Activated CD8-positive, alpha-beta memory T cell treated with anti-CD3 and anti-CD28 coated beads, Interleukin-2, amount 10 ng/mL, durations not matched to agents 7 days and 5 days (primary cell): ENCODE data around the gene STRC. TPM values are rescaled to one million over a fixed set of nuclear protein-coding genes. Genes with fewer than 3 reads are reported as not detected.
"Not testable (repeated sequence)": the region's sequence is repeated elsewhere in the genome, so short reads cannot be mapped to it uniquely, and the experiment has no call there.

Experiments
- ATAC-seq: fragments of 150-1000 bp; cut with Tn5 transposase; one replicate; pipeline ENCODE4 v1.10.0; 2021; ENCODE audit warnings: moderate library complexity
- CTCF ChIA-PET: fragments of 350-600 bp; sonication (Branson Sonifier 250); formaldehyde crosslinking; loops from one replicate; lab custom pipeline; 2021; ENCODE audit warnings: antibody characterized with exemption; lab: Charles Lee
- DNase-seq: peaks from one replicate; pipeline ENCODE4 v3.0.0-alpha.2; 2020
- H3K27ac Mint-ChIP-seq: one replicate; pipeline ENCODE4 v1.8.0; 2021; ENCODE audit warnings: mild to moderate bottlenecking, mixed read lengths
- H3K27me3 Mint-ChIP-seq: one replicate; pipeline ENCODE4 v1.8.0; 2021; ENCODE audit warnings: mixed read lengths
- H3K36me3 Mint-ChIP-seq: one replicate; pipeline ENCODE4 v1.8.0; 2021; ENCODE audit warnings: mild to moderate bottlenecking, mixed read lengths
- H3K4me1 Mint-ChIP-seq: one replicate; pipeline ENCODE4 v1.8.0; 2021; ENCODE audit warnings: mixed read lengths
- H3K4me3 Mint-ChIP-seq: one replicate; pipeline ENCODE4 v1.8.0; 2021; ENCODE audit warnings: mild to moderate bottlenecking, moderate library complexity, mixed read lengths
- H3K9me3 Mint-ChIP-seq: one replicate; pipeline ENCODE4 v1.8.0; 2022; ENCODE audit warnings: low read depth, mixed read lengths
- total RNA-seq, 2 experiments: library from RNA; stranded (reverse); gene quantifications; one replicate each; pipeline ENCODE4 v1.2.3, GENCODE V29; 2021

The STRC gene
- 1 to 10 TPM in 1 of 2 experiments, under 1 TPM in 1; 0.70 to 1.1 TPM for total RNA-seq

- ATAC-seq, H3K9me3 Mint-ChIP-seq, H3K27ac Mint-ChIP-seq: not testable (repeated sequence)
These were observed at the start of gene STRC for GRCh38 chr15:43618700-43619099. Gene STRC, minus strand, starts transcription at chr15:43618800. Its CDS starts 78 bp downstream, at chr15:43618722.

GRCh38 chr15:43666177-43666576 is 47.6 kb upstream of the STRC start:
- H3K4me1 Mint-ChIP-seq, ATAC-seq, DNase-seq, H3K27me3 Mint-ChIP-seq, CTCF ChIA-PET, H3K9me3 Mint-ChIP-seq, H3K36me3 Mint-ChIP-seq, H3K4me3 Mint-ChIP-seq, H3K27ac Mint-ChIP-seq: not testable (repeated sequence)

More at GRCh38 chr15:43618700-43619099, at the start of gene STRC:
- CTCF ChIA-PET, H3K36me3 Mint-ChIP-seq, H3K27me3 Mint-ChIP-seq, DNase-seq, H3K4me3 Mint-ChIP-seq, H3K4me1 Mint-ChIP-seq: not testable (repeated sequence)

- H3K36me3 Mint-ChIP-seq, H3K27me3 Mint-ChIP-seq, CTCF ChIA-PET, H3K4me1 Mint-ChIP-seq, H3K27ac Mint-ChIP-seq, H3K9me3 Mint-ChIP-seq, DNase-seq, ATAC-seq, H3K4me3 Mint-ChIP-seq: not testable (repeated sequence)
These were observed 44.7 kb upstream of the STRC start for GRCh38 chr15:43663333-43663732.

GRCh38 chr15:43662293-43662692 is 43.7 kb upstream of the STRC start:
- H3K9me3 Mint-ChIP-seq, DNase-seq, ATAC-seq, H3K27me3 Mint-ChIP-seq, H3K36me3 Mint-ChIP-seq, H3K4me3 Mint-ChIP-seq, H3K27ac Mint-ChIP-seq, H3K4me1 Mint-ChIP-seq, CTCF ChIA-PET: not testable (repeated sequence)

- H3K36me3 Mint-ChIP-seq, CTCF ChIA-PET, H3K4me1 Mint-ChIP-seq: not testable (repeated sequence)
These were observed 41.1 kb upstream of the STRC start for GRCh38 chr15:43659727-43660126.

GRCh38 chr15:43649430-43649926 is 30.9 kb upstream of the STRC start:
- H3K27ac Mint-ChIP-seq, ATAC-seq, H3K4me3 Mint-ChIP-seq, H3K4me1 Mint-ChIP-seq, H3K36me3 Mint-ChIP-seq, H3K9me3 Mint-ChIP-seq, DNase-seq, CTCF ChIA-PET, H3K27me3 Mint-ChIP-seq: not testable (repeated sequence)

More at GRCh38 chr15:43659727-43660126, 41.1 kb upstream of the STRC start:
- not testable (repeated sequence) for H3K27me3 Mint-ChIP-seq, H3K27ac Mint-ChIP-seq, H3K9me3 Mint-ChIP-seq, DNase-seq, H3K4me3 Mint-ChIP-seq, ATAC-seq

- no peak for DNase-seq
- no peaks in the 10 kb centered on the region for H3K27me3 Mint-ChIP-seq
- no peak within 1 kb of the TSS for H3K27ac Mint-ChIP-seq
- ATAC-seq: peak; percentile 65
- no peaks in the 10 kb centered on the region for H3K4me1 Mint-ChIP-seq
- CTCF ChIA-PET: no interaction called here
- no peak within 1 kb of the TSS for H3K4me3 Mint-ChIP-seq
- peaks cover 1% of the 10 kb centered on the region for H3K36me3 Mint-ChIP-seq
- H3K9me3 Mint-ChIP-seq: no peaks in the 10 kb centered on the region
These were observed 30.2 kb upstream of the STRC start, which contains the start of gene CATSPER2 for GRCh38 chr15:43648649-43649429. Gene CATSPER2, minus strand, starts transcription at chr15:43648844. Its CDS starts 783 bp downstream, at chr15:43648061.

GRCh38 chr15:43638464-43639204 is 20.0 kb upstream of the STRC start:
- H3K27me3 Mint-ChIP-seq, DNase-seq, H3K36me3 Mint-ChIP-seq, H3K9me3 Mint-ChIP-seq, H3K27ac Mint-ChIP-seq, CTCF ChIA-PET, H3K4me3 Mint-ChIP-seq, H3K4me1 Mint-ChIP-seq, ATAC-seq: not testable (repeated sequence)

GRCh38 chr15:43626937-43627336 is 8.3 kb upstream of the STRC start:
- H3K4me3 Mint-ChIP-seq, H3K9me3 Mint-ChIP-seq, H3K27me3 Mint-ChIP-seq, H3K4me1 Mint-ChIP-seq, ATAC-seq, H3K27ac Mint-ChIP-seq, CTCF ChIA-PET, H3K36me3 Mint-ChIP-seq, DNase-seq: not testable (repeated sequence)

- DNase-seq (no peak), ATAC-seq (no peak)
- CTCF ChIA-PET: no interaction called here
- H3K9me3 Mint-ChIP-seq: no peaks in the 10 kb centered on the region
- H3K27ac Mint-ChIP-seq: no peak overlapping the region
- no peaks in the 10 kb centered on the region for H3K36me3 Mint-ChIP-seq
- H3K27me3 Mint-ChIP-seq: peaks cover 5% of the 10 kb centered on the region
- no peaks in the 10 kb centered on the region for H3K4me1 Mint-ChIP-seq
- no peak overlapping the region for H3K4me3 Mint-ChIP-seq
These were observed 6.5 kb upstream of the STRC start for GRCh38 chr15:43625106-43625505.

- DNase-seq, H3K4me3 Mint-ChIP-seq, ATAC-seq, H3K36me3 Mint-ChIP-seq, H3K27ac Mint-ChIP-seq, H3K27me3 Mint-ChIP-seq, H3K4me1 Mint-ChIP-seq, H3K9me3 Mint-ChIP-seq: not testable (repeated sequence)
- CTCF ChIA-PET: interaction anchor here (0.8 kb wide), 1 partner anchor 1372 kb away, joined by 3 read pairs; no protein-coding TSS in a partner anchor
These were observed 3.6 kb upstream of the STRC start for GRCh38 chr15:43622068-43622799.

- H3K4me1 Mint-ChIP-seq, H3K4me3 Mint-ChIP-seq, H3K27ac Mint-ChIP-seq, CTCF ChIA-PET, DNase-seq, H3K27me3 Mint-ChIP-seq, H3K9me3 Mint-ChIP-seq, ATAC-seq, H3K36me3 Mint-ChIP-seq: not testable (repeated sequence)
These were observed 850 bp downstream of the STRC start for GRCh38 chr15:43617750-43618149.

GRCh38 chr15:43602233-43602632 is 16.4 kb downstream of the STRC start:
- H3K27me3 Mint-ChIP-seq: peaks cover 28% of the 10 kb centered on the region
- CTCF ChIA-PET, H3K9me3 Mint-ChIP-seq, ATAC-seq, H3K27ac Mint-ChIP-seq, H3K4me1 Mint-ChIP-seq, H3K36me3 Mint-ChIP-seq, DNase-seq, H3K4me3 Mint-ChIP-seq: not testable (repeated sequence)
